Measurements from ENCODE around the gene MVK. TPM values are rescaled to one million over a fixed set of nuclear protein-coding genes. Genes with fewer than 3 reads are reported as not detected.

Gene MVK
- total RNA-seq, 2 donors from 2014 or later = 8.6 to 12.2 TPM

- intact Hi-C loops (cut with DNase I) = no loop called here
- Histone ChIP-seq H3K27ac (no peak overlapping the region), H3K9me3 (no peaks in the 10 kb centered on the region), H3K4me1 (peaks cover 19% of the 10 kb centered on the region), H3K27me3 (peaks cover 0 to 4% of the 10 kb centered on the region in 2 donors), H3K4me3 (no peak overlapping the region), H3K36me3 (replicated peaks in 1 of 2; ENCODE audit: insufficient read depth in 1 of 2, low read depth in 2 of 2) (no peaks in the 10 kb centered on the region)
- ATAC-seq (no peak), DNase-seq (no peak)
- WGBS, 2 donors = 0 to 8% methylated on average over 2 to 6 of the region's 6 CpGs
- TF ChIP-seq CTCF (IDR thresholded peaks at IDR 0.05) (no peak), POLR2A (IDR thresholded peaks at IDR 0.05) (no peak)
Observed at GRCh38 chr12:109554761-109555160, 18.8 kb upstream of the MVK start.

- Histone ChIP-seq H3K9me3 (no peaks in the 10 kb centered on the region), H3K4me1 (peaks cover 19% of the 10 kb centered on the region), H3K36me3 (replicated peaks in 1 of 2; ENCODE audit: insufficient read depth in 1 of 2, low read depth in 2 of 2) (no peaks in the 10 kb centered on the region), H3K27ac (no peak overlapping the region), H3K27me3 (peaks cover 0 to 4% of the 10 kb centered on the region in 2 donors), H3K4me3 (no peak overlapping the region)
- intact Hi-C loops (cut with DNase I) = no loop called here
- peak; percentile 47 for ATAC-seq
- 44 to 48% methylated on average over 17 to 18 of the region's 18 CpGs for WGBS, 2 donors
- TF ChIP-seq CTCF (IDR thresholded peaks at IDR 0.05) (no peak), POLR2A (IDR thresholded peaks at IDR 0.05) (no peak)
- DNase-seq = peak in 1 of 4 donors; percentile 44
Observed at GRCh38 chr12:109555431-109556315, 17.9 kb upstream of the MVK start.

- Histone ChIP-seq H3K4me3 (no peak overlapping the region), H3K27me3 (no peaks in the 10 kb centered on the region), H3K36me3 (replicated peaks in 1 of 2; ENCODE audit: insufficient read depth in 1 of 2, low read depth in 2 of 2) (no peaks in the 10 kb centered on the region), H3K4me1 (peaks cover 19% of the 10 kb centered on the region), H3K27ac (no peak overlapping the region), H3K9me3 (no peaks in the 10 kb centered on the region)
- no peak for DNase-seq
- intact Hi-C loops (cut with DNase I) = no loop called here
- no peak for ATAC-seq
- no peak for TF ChIP-seq POLR2A (IDR thresholded peaks at IDR 0.05)
- 78 to 93% methylated on average over 5 to 10 of the region's 10 CpGs for WGBS, 2 donors
Observed at GRCh38 chr12:109557200-109557599, 16.4 kb upstream of the MVK start.

GRCh38 chr12:109557805-109558204 is 15.8 kb upstream of the MVK start:
- WGBS, 2 donors = 90 to 92% methylated on average over 6 to 12 of the region's 12 CpGs
- intact Hi-C loops (cut with DNase I) = no loop called here
- no peak for ATAC-seq
- H3K4me3 ChIP-seq = no peak overlapping the region
- H3K9me3 ChIP-seq = no peaks in the 10 kb centered on the region
- H3K4me1 ChIP-seq = peaks cover 19% of the 10 kb centered on the region
- H3K27ac ChIP-seq = no peak overlapping the region
- H3K27me3 ChIP-seq = no peaks in the 10 kb centered on the region
- no peaks in the 10 kb centered on the region for H3K36me3 ChIP-seq (replicated peaks in 1 of 2; ENCODE audit: insufficient read depth in 1 of 2, low read depth in 2 of 2)
- TF ChIP-seq POLR2A (IDR thresholded peaks at IDR 0.05) = no peak
- no peak for TF ChIP-seq CTCF (IDR thresholded peaks at IDR 0.05)
- no peak for DNase-seq

GRCh38 chr12:109558374-109559199 is 15.0 kb upstream of the MVK start:
- Histone ChIP-seq H3K36me3 (replicated peaks in 1 of 2; ENCODE audit: insufficient read depth in 1 of 2, low read depth in 2 of 2) (no peaks in the 10 kb centered on the region), H3K27me3 (no peaks in the 10 kb centered on the region), H3K9me3 (no peaks in the 10 kb centered on the region), H3K27ac (no peak overlapping the region), H3K4me1 (peaks cover 19% of the 10 kb centered on the region), H3K4me3 (no peak overlapping the region)
- ATAC-seq (no peak), DNase-seq (no peak)
- intact Hi-C loops (cut with DNase I) = no loop called here
- no peak for TF ChIP-seq POLR2A (IDR thresholded peaks at IDR 0.05)
- TF ChIP-seq CTCF (IDR thresholded peaks at IDR 0.05) = no peak
- WGBS, 2 donors = 93 to 94% methylated on average over 20 to 25 of the region's 25 CpGs

Data from body of pancreas (tissue), 4 donors.